Measurements from ENCODE around the gene NPEPL1. TPM values are rescaled to one million over a fixed set of nuclear protein-coding genes. Genes with fewer than 3 reads are reported as not detected.

Gene NPEPL1
- total and polyA plus RNA-seq, 2 donors (not counting 3 experiments of a cell fraction or from before 2014, with no cell fraction given) = 22.5 to 40.8 TPM

DNA sequence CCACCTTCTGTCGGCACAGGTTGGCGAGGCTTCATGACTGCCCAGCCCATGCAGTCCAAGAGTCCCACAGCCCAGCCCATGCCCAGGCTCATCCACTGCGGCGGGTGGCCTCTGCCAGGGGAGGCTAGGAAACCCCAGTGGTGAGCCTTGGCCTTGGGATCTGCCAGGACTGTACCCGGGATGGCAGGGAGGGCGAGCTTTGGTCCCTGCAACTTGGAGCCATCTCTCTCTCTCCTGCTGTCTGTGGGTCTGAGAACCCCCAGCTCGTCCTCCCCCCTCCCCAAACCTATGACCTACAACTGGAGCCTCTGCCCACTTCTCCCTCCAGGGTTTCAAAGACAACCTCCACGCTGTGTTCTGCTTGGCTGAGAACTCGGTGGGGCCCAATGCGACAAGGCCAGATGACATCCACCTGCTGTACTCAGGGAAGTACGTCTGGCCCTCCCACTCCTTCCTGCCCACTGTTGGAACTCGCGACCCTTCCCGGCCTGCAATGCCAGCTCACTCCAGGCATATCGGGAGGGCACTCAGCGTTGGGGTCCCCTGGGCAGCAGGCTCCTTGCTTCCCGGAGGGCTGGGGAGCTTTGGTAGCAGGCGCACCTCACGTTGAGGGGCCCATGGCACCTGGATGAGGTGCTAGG is 19.7 kb downstream of the NPEPL1 start:
- no peak overlapping the region for H3K27ac ChIP-seq (ENCODE audit: insufficient read depth, low read depth, low read length)
- TF ChIP-seq MYC (IDR thresholded peaks at IDR 0.05; ENCODE audit: low read depth, low read length) = no peak
- TF ChIP-seq, protein P1, sequence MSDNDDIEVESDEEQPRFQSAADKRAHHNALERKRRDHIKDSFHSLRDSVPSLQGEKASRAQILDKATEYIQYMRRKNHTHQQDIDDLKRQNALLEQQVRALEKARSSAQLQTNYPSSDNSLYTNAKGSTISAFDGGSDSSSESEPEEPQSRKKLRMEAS (IDR thresholded peaks at IDR 0.05; ENCODE audit: insufficient read depth, insufficient read length) = no peak
- no peak for TF ChIP-seq POLR2A (IDR thresholded peaks at IDR 0.05; ENCODE audit: low read depth, low read length)
- TF ChIP-seq, protein P2, sequence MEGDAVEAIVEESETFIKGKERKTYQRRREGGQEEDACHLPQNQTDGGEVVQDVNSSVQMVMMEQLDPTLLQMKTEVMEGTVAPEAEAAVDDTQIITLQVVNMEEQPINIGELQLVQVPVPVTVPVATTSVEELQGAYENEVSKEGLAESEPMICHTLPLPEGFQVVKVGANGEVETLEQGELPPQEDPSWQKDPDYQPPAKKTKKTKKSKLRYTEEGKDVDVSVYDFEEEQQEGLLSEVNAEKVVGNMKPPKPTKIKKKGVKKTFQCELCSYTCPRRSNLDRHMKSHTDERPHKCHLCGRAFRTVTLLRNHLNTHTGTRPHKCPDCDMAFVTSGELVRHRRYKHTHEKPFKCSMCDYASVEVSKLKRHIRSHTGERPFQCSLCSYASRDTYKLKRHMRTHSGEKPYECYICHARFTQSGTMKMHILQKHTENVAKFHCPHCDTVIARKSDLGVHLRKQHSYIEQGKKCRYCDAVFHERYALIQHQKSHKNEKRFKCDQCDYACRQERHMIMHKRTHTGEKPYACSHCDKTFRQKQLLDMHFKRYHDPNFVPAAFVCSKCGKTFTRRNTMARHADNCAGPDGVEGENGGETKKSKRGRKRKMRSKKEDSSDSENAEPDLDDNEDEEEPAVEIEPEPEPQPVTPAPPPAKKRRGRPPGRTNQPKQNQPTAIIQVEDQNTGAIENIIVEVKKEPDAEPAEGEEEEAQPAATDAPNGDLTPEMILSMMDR (IDR thresholded peaks at IDR 0.05; ENCODE audit: extremely low read depth in 1 of 2, insufficient read depth in 1 of 2, low read depth in 1 of 2, low read length in 2 of 2) = no peak
- TF ChIP-seq FOS (IDR thresholded peaks at IDR 0.05; ENCODE audit: borderline replicate concordance, insufficient read depth, low read length) = no peak
- no peak for TF ChIP-seq JUN (IDR thresholded peaks at IDR 0.05; ENCODE audit: borderline replicate concordance, insufficient read depth, insufficient read length, low read depth)
- no peak for TF ChIP-seq GATA2 (IDR thresholded peaks at IDR 0.05; ENCODE audit: insufficient read depth, insufficient read length, low read depth, low read length)
- no peak for TF ChIP-seq POLR2AphosphoS5 (IDR thresholded peaks at IDR 0.05; ENCODE audit: insufficient read depth, low read depth, low read length)
- TF ChIP-seq EZH2 (IDR thresholded peaks at IDR 0.05; ENCODE audit: borderline replicate concordance, low read depth, low read length, severe bottlenecking) = no peak
- no peak overlapping the region for H3K4me3 ChIP-seq (replicated peaks in 1 of 3; ENCODE audit: insufficient read depth in 1 of 3, low read depth in 1 of 3, low read length in 3 of 3)
- intact Hi-C loops (cut with micrococcal nuclease) (no loop called here), dilution Hi-C loops (cut with MboI; ENCODE audit: extremely low pct_ligation_motif_present, low sequenced_read_pairs) (no loop called here)
- no peak overlapping the region for H3K4me2 ChIP-seq (ENCODE audit: insufficient read depth, low read length)
- no peak overlapping the region for H2AFZ ChIP-seq (ENCODE audit: low read depth, low read length)
- no peaks in the 10 kb centered on the region for H3K9me3 ChIP-seq (replicated peaks; ENCODE audit: control insufficient read depth, insufficient read depth, low read length)
- H4K20me1 ChIP-seq (replicated peaks; ENCODE audit: control insufficient read depth, extremely low read depth, insufficient read depth, low read length) = no peaks in the 10 kb centered on the region
- ChIA-PET CTCF (interaction anchor here (1.0 to 1.2 kb wide), 2 partner anchors 11 to 231 kb away, joined by 3 to 4 read pairs; no protein-coding TSS in a partner anchor), POLR2A (no interaction called here)
- BruUV-seq (replicated peaks) = no TSS peak
- no peaks in the 10 kb centered on the region for H3K79me2 ChIP-seq (ENCODE audit: control insufficient read depth, insufficient read depth, low read length)
- no peaks in the 10 kb centered on the region for H3K36me3 ChIP-seq (ENCODE audit: control insufficient read depth in 2 of 2, extremely low read depth in 1 of 2, insufficient read depth in 2 of 2, low read length in 2 of 2)
- no peaks in the 10 kb centered on the region for H3K27me3 ChIP-seq (ENCODE audit: control insufficient read depth in 2 of 2, insufficient read depth in 2 of 2, low read length in 2 of 2)
- H3K9me1 ChIP-seq (replicated peaks; ENCODE audit: control insufficient read depth, extremely low read depth, insufficient read depth, low read length) = no peaks in the 10 kb centered on the region
- H3K4me1 ChIP-seq (ENCODE audit: control insufficient read depth, extremely low read depth, insufficient read depth, low read length) = no peaks in the 10 kb centered on the region
- DNase-seq (ENCODE audit: low read depth, low spot score) (no peak), FAIRE-seq (no peak)
- no peak overlapping the region for H3K9ac ChIP-seq (replicated peaks; ENCODE audit: extremely low read depth, insufficient read depth, low read length)

All from endothelial cell of umbilical vein (primary cell).